Measurements from ENCODE around the gene PPM1E.

- no peak for TF ChIP-seq CTCF (IDR thresholded peaks at IDR 0.05)
- TF ChIP-seq POLR2A (IDR thresholded peaks at IDR 0.05; ENCODE audit: low read depth): no peak
- TF ChIP-seq POLR2AphosphoS5 (IDR thresholded peaks at IDR 0.05): no peak
These were observed 246.5 kb downstream of the PPM1E start for GRCh38 chr17:59002126-59002525.

Data from esophagus muscularis mucosa (tissue), 3 donors.